ENCODE results near the gene RBBP9.
"Not testable (repeated sequence)": the region's sequence is repeated elsewhere in the genome, so short reads cannot be mapped to it uniquely, and the experiment has no call there.

Gene RBBP9

DNA sequence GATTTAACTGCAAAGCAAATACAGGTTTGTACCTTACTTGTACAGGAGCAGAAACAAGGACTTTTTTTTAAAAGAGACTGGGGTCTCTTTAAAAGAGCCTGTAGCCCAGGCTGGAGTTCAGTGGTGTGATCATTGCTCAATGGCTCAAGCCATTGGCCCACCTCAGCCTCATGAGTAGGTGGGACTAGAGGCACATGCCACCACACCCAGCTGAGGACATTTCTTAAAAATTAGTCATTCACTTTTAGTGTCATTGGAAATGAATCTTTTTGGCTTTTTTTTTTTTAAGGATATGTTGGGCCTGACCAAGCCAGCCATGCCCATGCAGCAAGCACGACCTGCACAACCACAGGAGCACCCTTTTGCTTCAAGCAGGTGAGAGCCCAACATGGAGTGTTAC, 27.6 kb upstream of the RBBP9 start:
- no peak for TF ChIP-seq JUND (IDR thresholded peaks at IDR 0.05; ENCODE audit: low read depth)
- in situ Hi-C loops (cut with HindIII; ENCODE audit: low pct_unique_long_range_greater_than_20kb, low sequenced_read_pairs) = no loop called here
- no peak for DNase-seq (ENCODE audit: low read depth in 1 of 2, low spot score in 1 of 2)

DNA sequence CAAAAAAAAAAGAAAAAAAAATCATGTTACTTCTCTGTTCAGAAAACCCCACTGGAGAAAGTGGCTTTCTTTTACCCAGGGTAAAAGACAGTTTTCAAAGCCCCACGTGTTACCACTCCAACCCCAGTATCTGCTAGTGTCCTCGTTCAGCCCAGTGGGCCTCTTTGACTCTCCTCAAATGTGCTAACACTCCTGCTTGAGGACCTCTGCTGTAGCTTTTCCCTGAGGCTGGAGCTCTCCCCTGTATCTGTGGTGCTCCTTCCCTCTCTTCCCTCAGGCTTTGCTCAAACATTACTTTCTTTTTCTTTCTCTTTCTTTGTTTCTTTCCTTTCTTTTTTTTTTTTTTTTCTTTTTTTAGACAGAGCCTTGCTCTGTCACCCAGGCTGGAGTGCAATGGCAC, 26.0 kb upstream of the RBBP9 start:
- no peak for TF ChIP-seq JUND (IDR thresholded peaks at IDR 0.05; ENCODE audit: low read depth)

DNA sequence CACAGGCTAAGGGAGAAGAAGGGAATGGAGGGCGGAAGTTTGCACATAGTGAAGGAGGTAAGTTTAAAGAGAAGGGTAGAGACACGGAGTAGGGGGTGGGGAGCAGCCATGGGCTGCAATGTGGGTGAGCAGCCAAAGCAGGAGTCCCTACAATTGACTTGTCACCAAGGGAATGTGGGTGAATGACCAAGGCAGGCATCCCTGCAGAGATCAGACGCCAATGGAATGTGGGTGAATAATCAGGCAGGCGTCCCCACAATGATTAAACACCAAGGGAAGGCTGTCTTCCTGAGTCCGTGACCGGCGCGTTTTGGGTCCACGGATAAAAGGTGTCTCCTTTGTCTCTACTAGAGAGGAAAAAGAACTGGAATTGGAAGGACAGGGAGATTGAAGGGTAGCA, 25.0 kb upstream of the RBBP9 start:
- DNase-seq (ENCODE audit: low read depth in 1 of 2, low spot score in 1 of 2); in situ Hi-C loops (cut with HindIII; ENCODE audit: low pct_unique_long_range_greater_than_20kb, low sequenced_read_pairs): not testable (repeated sequence)

More for the DNA sequence above, 26.0 kb upstream of the RBBP9 start:
- DNase-seq (ENCODE audit: low read depth in 1 of 2, low spot score in 1 of 2) = no peak
- in situ Hi-C loops (cut with HindIII; ENCODE audit: low pct_unique_long_range_greater_than_20kb, low sequenced_read_pairs) = no loop called here

DNA sequence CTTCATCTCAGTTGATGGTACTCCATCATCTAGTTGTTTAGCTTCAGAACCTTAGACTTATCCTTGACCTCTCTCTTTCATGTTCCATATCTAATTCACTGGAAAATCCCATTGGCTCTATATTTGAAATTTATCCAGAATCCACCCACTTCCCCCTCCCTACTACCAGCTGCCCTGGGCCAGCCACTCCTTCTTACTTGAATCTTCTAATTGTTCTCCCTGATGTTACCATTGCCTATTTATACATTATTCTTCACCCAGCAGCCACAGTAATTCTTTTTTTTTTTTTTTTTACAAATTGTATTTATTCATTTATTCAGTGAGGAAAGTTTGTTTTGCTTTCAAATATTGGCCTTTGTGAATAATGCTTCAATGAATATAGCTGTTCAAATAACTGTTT, 18.9 kb upstream of the RBBP9 start:
- no peak for TF ChIP-seq JUND (IDR thresholded peaks at IDR 0.05; ENCODE audit: low read depth)
- DNase-seq (ENCODE audit: low read depth in 1 of 2, low spot score in 1 of 2) = no peak
- in situ Hi-C loops (cut with HindIII; ENCODE audit: low pct_unique_long_range_greater_than_20kb, low sequenced_read_pairs) = no loop called here

DNA sequence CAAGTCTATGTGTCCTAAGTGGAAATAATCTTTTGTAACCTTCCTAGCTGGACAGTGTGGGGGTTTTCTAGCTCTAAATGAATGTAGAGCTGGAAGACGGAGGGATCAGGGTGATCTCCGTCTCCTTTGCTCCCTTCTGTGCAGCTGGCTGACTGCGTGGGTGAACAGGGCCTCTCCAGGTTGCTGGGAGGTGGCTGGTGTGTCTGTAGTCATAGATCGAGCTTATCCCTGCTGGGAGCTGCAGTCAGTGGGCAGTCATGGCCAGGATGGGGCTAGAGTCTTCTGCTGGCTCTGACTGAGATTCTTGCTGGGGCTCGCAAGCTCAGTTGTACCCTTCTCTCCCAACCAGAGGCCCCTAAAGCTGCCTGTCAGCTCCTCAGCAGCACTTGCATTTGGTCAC, 17.1 kb upstream of the RBBP9 start:
- TF ChIP-seq JUND (IDR thresholded peaks at IDR 0.05; ENCODE audit: low read depth) = no peak
- DNase-seq (ENCODE audit: low read depth in 1 of 2, low spot score in 1 of 2) = no peak
- in situ Hi-C loops (cut with HindIII; ENCODE audit: low pct_unique_long_range_greater_than_20kb, low sequenced_read_pairs) = no loop called here

DNA sequence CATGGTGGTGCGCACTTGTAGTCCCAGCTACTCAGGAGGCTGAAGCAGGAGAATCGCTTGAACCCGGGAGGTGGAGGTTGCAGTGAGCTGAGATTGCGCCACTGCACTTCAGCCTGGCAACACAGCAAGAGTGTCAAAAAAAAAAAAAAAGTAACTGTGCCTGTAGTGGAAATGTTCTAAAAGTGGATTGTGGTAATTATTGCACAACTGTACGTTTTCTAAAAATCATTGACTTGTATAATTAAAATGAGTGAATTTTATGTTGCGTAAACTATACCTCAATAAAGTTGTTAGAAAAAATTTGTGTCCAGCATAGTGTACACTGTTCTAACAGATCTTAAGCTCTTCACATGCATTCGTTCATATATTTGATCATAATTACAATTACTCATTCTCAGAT, 16.2 kb upstream of the RBBP9 start:
- TF ChIP-seq JUND (IDR thresholded peaks at IDR 0.05; ENCODE audit: low read depth) = no peak
- DNase-seq (ENCODE audit: low read depth in 1 of 2, low spot score in 1 of 2) = no peak
- in situ Hi-C loops (cut with HindIII; ENCODE audit: low pct_unique_long_range_greater_than_20kb, low sequenced_read_pairs) = no loop called here

DNA sequence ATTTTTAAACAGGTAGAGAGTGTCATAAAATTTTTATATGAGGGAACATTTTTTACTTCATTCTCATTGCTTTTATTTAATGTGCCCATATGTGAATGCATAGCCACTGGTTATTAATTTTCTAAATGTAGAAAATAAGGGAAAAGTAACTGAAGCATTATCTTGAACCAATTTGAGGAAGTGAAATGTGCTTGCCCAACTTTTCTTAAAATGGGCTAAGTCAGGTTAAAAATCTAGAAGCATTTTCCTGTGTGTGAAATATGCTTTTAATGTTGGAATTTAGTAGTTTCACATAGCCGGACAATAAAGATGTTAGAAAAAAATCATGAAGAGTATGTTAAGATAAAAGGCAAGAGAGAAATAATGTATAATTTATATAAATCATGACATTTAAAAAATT, 14.5 kb upstream of the RBBP9 start:
- no peak for TF ChIP-seq JUND (IDR thresholded peaks at IDR 0.05; ENCODE audit: low read depth)
- DNase-seq (ENCODE audit: low read depth in 1 of 2, low spot score in 1 of 2) = no peak
- in situ Hi-C loops (cut with HindIII; ENCODE audit: low pct_unique_long_range_greater_than_20kb, low sequenced_read_pairs) = no loop called here

DNA sequence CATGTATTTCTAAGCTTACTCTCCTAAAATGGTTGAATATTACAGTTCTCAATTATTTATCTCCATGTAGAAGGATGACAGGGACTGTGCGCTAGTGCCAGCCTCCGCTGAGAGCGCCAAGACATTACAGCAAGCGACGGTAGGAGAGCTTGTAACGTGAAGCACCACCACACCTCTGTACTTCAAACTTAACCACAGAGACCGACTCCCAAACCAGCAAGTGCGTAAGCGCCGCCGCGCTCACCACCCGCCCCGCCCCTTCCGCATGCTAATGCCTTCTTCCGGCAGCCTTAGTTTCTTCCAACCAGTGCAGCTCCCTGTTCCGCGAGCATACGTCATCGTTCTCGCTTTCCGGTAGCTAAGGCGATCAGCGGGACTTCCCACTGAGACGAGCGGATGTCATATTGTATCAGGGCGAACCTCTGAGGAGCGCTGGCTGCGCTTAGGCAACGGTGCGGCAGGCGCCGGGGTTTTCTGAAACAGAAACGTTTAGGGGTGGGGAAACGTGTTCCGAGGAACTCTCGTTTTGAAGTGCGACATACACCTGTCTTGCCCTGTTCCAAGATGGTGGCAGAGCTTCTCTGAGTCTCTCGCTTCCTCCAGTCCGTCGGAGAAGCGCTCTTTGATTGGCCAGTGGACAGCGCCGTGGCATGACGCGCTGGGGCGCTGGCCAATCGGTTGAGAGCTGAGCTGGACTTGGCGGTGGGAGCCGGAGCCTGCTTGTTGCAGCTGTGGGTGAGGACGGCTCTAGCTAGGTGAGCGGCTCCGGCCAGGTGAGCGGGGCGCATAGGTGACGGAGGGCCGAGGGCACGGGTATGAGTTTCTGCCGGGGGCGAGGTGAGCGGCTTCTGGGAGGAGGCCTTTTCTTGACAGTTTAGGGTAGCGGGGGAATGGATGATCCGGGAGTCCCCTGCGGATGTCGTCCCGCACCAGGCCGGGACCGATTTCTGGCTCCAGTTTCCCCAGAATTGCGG, 10.5 kb upstream of the RBBP9 start, which contains the start of gene SEC23B:
TSS of gene SEC23B (plus strand) at position 723 of the 974 bp plus-strand sequence. CDS start 2,896 bp downstream, outside the sequence.
- in situ Hi-C loops (cut with HindIII; ENCODE audit: low pct_unique_long_range_greater_than_20kb, low sequenced_read_pairs) = no loop called here
- no peak for TF ChIP-seq JUND (IDR thresholded peaks at IDR 0.05; ENCODE audit: low read depth)
- DNase-seq (ENCODE audit: low read depth in 1 of 2, low spot score in 1 of 2) = peak; percentile 95 to 99

DNA sequence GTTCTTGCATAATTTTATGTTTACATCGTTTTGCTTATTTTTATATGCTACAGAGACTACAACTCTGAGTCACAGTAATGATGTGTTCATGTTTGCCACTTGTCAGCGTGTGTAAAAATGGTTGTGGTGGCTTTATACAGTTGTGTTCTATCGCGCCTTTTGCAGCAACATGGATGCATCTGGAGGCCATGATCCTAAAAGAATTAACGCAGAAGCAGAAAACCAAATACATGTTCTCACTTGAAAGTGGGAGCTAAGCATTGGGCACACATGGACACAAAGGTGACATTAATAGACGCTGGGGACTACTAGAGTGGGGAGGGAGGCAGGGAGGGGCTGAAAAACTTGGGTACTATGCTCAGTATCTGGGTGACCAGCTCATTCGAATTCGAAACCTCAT, 9.7 kb upstream of the RBBP9 start:
- in situ Hi-C loops (cut with HindIII; ENCODE audit: low pct_unique_long_range_greater_than_20kb, low sequenced_read_pairs) = no loop called here
- no peak for TF ChIP-seq JUND (IDR thresholded peaks at IDR 0.05; ENCODE audit: low read depth)
- no peak for DNase-seq (ENCODE audit: low read depth in 1 of 2, low spot score in 1 of 2)

DNA sequence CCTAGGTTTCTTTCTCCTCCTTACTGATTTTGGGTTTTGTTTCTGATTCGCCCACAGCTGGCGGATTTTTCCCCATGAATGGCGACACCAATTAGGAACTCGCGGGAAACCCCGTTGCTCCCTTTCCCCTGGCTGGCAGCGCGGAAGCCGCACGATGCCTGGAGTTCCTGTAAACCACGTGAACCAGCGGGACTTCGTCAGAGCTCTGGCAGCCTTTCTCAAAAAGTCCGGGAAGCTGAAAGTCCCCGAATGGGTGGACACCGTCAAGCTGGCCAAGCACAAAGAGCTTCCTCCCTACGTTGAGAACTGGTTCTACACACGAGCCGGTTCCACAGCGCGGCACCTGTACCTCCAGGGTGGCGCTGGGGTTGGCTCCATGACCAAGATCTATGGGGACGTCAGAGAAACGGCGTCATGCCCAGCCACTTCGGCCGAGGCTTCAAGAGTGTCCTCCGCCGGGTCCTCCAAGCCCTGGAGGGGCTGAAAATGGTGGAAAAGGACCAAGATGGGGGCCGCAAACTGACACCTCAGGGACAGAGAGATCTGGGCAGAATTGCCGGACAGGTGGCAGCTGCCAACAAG, 7.5 kb upstream of the RBBP9 start:
- no peak for TF ChIP-seq JUND (IDR thresholded peaks at IDR 0.05; ENCODE audit: low read depth)
- peak in 1 of 2 experiments; percentile 58 for DNase-seq (ENCODE audit: low read depth in 1 of 2, low spot score in 1 of 2)
- in situ Hi-C loops (cut with HindIII; ENCODE audit: low pct_unique_long_range_greater_than_20kb, low sequenced_read_pairs) = no loop called here

DNA sequence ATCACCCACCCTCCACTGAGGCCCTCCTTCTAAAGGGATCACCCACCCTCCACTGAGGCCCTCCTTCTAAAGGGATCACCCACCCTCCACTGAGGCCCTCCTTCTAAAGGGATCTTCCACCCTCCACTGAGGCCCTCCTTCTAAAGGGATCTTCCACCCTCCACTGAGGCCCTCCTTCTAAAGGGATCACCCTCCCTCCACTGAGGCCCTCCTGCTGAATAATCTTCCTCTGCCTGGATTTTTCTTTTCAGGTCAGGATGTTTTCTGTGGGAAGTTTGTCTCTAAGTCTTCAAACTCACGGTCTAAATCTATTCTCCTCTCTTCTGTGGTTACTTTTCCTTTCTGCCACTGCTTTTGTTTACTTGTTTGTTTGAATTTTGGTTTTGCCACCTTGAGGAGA, 4.6 kb upstream of the RBBP9 start:
- DNase-seq (ENCODE audit: low read depth in 1 of 2, low spot score in 1 of 2); in situ Hi-C loops (cut with HindIII; ENCODE audit: low pct_unique_long_range_greater_than_20kb, low sequenced_read_pairs): not testable (repeated sequence)

DNA sequence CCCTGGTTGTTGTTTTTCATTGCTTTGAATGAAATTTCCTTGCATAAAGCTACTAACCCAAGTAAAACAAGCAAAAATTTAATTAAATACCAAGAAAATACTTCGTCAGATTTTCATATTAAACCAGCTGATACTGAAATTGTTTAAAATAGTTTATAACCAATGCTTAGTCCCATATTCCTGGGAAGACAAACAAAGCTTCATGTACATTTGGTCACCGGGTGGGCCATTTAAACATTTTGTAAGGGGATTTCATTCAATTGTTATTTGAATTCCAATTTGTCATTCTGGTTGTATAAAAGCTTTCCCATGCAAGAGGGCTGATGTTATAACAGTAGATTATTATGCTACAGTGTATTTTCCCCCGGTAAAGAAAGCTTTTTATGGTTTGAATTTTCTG, 578 bp upstream of the RBBP9 start:
- DNase-seq (ENCODE audit: low read depth in 1 of 2, low spot score in 1 of 2) = no peak
- TF ChIP-seq JUND (IDR thresholded peaks at IDR 0.05; ENCODE audit: low read depth) = no peak
- in situ Hi-C loops (cut with HindIII; ENCODE audit: low pct_unique_long_range_greater_than_20kb, low sequenced_read_pairs) = no loop called here

DNA sequence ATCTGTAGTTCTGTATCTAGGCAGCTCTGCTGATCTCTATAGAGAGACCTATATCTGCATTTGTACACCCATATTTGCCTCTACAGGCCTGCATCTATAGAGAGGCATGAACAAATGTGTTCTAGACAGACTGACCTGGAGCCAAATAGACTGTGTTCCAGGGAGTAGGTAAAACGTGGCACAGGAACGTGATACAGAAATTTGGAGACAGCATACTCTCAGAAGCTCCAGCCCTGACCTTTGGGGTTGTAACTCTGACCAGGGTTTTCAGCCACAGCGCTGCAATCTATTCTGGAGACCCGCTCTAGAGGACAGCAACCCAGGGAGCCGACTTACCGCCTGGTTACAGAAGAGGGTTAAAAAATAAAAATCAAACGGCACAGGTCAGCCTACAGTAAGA, 983 bp downstream of the RBBP9 start:
- in situ Hi-C loops (cut with HindIII; ENCODE audit: low pct_unique_long_range_greater_than_20kb, low sequenced_read_pairs) = no loop called here
- TF ChIP-seq JUND (IDR thresholded peaks at IDR 0.05; ENCODE audit: low read depth) = no peak
- peak in 1 of 2 experiments; percentile 6 for DNase-seq (ENCODE audit: low read depth in 1 of 2, low spot score in 1 of 2)

Data from T47D (cell line).